HG02623 (cell line): ENCODE data around the gene DARS1.
"Not testable (repeated sequence)": the region's sequence is repeated elsewhere in the genome, so short reads cannot be mapped to it uniquely, and the experiment has no call there.

Source experiments
- ATAC-seq: cut with Tn5 transposase; IDR thresholded peaks from one replicate; pipeline ENCODE4 v1.9.1; 2021; ENCODE audit warnings: moderate library complexity; ENCODE audit not compliant: unreplicated experiment

Gene DARS1

GRCh38 chr2:135986507-135986906 lies 1.1 kb upstream of the DARS1 start:
- no peak for ATAC-seq

GRCh38 chr2:135985826-135986393 lies 484 bp upstream of the DARS1 start:
- ATAC-seq: peak; percentile 41

- ATAC-seq: peak; percentile 24
Observed at GRCh38 chr2:135984199-135985017, 1.0 kb downstream of the DARS1 start.

DNA sequence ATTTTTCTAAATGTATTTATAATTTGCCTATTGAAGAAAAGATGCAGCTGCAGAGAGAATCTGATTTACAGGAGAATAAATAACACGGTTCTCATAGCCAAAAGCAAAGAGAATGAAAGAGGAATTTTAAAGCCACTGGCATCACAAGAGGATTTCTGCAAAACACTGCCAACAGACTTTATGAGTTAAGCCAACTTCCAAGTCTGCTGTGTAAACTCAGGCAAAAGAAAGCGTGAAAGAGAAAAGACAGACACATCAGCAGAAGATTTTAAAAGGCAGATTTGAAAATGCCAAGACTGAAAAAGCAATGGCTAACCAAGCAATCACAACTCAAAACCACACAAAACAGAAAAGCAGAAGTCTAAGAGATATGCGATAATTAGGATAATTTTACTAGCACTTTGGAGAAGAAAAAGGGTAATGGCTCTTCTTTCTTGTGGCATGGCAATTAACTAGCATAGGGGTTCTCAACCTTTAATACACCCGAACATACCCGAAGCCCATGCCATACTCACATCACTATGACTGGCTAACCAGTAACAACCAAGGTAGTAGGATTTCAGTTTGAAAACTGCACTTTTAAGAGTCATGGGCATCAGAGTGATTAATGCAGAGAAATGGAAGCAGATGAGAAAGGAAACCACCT lies 4.9 kb downstream of the DARS1 start:
- ATAC-seq: no peak

- no peak for ATAC-seq
Observed at GRCh38 chr2:135975702-135976101, 9.7 kb downstream of the DARS1 start.

DNA sequence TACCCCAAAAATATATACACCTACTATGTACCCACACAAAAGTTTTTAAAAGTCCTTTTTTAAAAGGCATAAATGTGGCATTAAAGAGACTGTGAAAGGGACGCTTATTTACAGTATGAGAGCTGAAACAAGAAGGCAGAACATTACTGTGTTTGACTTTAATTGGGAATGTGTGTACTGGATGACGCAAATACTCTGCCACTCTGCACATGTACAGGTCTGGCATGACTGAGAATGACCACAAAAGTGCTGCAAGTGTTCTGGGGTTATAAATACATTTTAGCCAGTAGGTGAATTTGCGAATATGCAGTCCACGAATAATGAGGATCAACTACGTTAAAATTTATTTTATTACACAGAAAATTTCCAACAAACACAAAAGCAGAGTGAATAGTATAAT lies 11.4 kb downstream of the DARS1 start:
- no peak for ATAC-seq

GRCh38 chr2:135969655-135970387 lies 15.6 kb downstream of the DARS1 start:
- no peak for ATAC-seq

DNA sequence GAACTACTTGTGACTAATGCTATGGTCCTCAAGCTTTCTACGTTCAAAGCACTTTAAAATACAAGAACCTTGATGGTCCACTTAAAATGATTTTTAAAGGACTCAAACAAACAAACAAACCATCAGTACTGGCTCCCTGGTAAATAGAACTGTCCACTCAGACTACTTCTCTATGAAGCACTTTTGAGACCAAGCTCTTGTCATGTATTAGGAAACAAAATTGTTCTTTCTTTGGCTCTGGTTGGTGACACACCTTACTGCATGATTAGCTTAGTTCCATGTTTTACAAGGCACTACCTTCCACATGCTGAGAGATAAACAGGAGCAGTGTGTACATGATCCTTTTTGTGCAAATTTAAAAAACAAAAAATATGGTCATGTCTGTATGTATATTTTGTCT lies 19.7 kb downstream of the DARS1 start:
- no peak for ATAC-seq

DNA sequence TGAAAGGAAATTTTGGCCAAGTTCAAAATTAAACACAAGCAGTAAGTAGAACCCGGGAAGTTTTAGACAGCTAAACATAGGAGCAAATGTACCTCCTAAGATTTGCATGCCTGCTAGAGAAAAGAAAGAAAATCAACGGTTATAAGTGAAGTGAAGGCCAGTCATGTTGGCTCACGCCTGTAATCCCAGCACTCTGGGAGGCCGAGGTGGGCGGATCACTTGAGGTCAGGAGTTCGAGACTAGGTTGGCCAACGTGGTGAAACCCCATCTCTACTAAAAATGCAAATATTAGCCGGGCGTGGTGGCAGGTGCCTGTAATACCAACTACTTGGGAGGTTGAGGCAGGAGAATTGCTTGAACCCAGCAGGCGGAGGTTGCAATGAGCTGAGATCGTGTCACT lies 21.0 kb downstream of the DARS1 start:
- ATAC-seq: not testable (repeated sequence)

- no peak for ATAC-seq
Observed at GRCh38 chr2:135963841-135964240, 21.6 kb downstream of the DARS1 start.

- no peak for ATAC-seq
Observed at GRCh38 chr2:135962366-135963123, 22.9 kb downstream of the DARS1 start.

DNA sequence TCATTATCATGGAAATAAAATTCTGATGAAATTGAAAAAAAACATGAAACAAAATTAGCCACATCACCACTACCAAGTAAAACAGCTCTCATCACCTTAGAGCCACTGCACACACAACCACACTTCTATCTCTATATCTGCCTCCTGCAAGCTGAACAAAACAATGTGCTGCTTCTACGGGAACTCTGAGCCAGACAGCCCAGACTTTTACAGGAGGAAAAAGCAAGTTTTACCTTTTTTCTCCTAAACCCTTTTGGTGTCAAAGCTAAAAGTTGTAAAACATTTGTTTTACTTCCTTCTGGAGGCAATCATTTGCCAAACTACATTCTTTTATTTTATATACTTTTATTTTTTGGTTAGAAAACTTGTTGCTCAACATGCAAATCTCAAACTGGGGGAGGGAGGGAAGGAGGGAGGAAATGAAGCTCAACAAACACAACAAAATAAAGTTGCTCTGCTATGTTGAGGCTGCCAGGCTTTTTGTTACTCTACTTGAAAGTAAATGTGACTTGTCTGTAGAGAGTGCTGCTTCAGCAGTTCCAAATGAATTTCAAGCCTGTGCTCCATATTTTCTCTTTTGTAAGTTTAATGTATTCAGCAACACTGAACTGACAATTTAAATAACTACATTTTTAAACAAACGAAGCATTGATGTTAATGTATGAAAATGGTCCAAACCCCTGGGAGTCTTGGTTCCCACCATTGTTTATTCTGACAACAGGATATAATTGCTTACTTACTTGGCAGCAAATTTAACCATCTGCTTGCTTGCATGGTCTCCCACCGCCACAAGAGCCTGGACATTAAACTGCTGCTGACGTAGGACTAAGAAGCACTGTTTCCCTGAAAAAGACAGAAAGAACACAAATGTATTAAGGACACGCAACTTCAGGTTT lies 24.5 kb downstream of the DARS1 start:
- ATAC-seq: no peak

- ATAC-seq: no peak
Observed at GRCh38 chr2:135960150-135960549, 25.3 kb downstream of the DARS1 start.

- ATAC-seq: not testable (repeated sequence)
Observed at GRCh38 chr2:135958927-135959326, 26.5 kb downstream of the DARS1 start.

DNA sequence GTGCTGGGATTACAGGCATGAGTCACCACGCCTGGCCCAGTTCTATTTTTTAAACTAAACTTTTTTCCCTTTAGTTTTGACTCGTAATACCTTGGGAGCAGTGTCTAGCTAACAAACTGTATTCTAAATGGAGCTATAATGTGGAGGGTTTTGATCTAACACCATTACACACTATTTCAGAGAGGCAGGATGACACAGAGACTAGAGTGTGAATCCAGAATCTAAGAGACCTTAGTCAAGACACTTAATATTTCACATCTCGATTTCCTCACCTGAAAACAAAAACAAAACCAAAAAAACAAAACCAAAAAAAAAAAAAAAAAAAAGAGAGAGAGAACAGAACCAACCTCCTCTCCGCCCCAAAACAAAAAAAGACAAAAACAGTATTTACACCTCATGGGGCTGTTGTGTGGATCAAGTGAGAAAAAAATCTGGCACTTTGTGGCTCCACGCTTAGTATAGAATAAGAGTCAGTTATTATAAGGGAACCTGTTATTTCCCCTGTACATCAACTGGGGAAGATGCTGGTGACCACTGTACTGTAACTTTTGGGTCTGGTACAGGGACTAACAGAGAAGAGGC lies 31.3 kb downstream of the DARS1 start:
- no peak for ATAC-seq

DNA sequence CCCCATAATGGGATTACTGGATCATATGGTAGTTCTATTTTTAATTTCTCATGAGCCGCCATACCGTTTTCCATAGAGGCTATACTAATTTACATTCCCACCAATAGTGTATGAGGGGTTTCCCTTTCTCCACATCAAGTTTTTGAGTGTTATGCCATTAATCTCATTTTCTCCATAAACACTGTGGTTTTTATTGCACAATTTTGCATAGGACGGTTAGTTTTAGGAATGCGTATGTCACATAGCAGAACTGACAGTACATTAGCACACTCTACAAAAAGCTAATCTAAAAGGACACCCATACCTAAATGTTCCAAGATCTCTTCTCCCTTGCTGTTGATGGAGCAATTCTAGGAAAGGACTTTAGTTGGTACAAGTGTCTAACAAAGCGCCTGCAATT lies 32.5 kb downstream of the DARS1 start:
- no peak for ATAC-seq

- no peak for ATAC-seq
Observed at GRCh38 chr2:135951041-135951583, 34.3 kb downstream of the DARS1 start.

DNA sequence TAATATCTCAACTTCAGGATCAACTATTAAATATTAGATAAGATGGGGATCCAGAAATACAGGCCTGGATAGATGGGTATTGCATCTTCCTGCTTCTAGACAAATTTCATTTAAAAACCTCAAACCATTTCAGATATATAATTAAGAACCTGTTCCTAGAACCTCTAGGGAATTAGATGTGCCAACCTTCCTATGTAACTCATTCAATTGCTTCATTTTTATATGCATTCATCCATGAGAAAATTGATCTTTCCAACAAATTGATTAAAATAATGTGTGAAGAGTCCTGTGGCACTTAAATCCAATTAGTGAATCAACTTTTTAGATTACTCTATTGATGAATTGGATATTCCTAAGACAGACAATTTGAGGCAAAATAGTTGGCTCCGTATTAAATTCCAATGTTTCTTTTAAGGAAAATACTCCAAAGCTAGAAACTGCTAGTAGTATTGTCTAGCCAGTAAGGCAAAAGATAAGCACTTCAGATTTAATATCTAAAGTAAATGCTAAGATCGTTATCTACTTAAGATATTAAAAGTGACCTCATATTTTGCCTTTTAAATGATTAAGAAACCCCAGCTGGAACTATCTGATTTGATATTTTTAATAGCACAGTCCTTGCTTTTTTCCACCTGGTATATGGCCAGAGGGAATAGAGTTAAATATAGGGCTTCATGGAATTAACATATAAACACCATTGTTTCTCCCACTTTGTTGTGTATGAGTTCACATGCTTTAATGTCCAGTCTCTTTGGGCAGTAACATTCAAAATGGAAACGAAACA lies 35.8 kb downstream of the DARS1 start:
- no peak for ATAC-seq
